Brain pericyte (primary cell): ENCODE data around the gene LMAN2.

ENCODE experiments used
- DNase-seq: peaks from one replicate; pipeline ENCODE4 v3.0.0-alpha.2; 2012; ENCODE audit warnings: low read depth, low spot score

The LMAN2 gene, protein sequence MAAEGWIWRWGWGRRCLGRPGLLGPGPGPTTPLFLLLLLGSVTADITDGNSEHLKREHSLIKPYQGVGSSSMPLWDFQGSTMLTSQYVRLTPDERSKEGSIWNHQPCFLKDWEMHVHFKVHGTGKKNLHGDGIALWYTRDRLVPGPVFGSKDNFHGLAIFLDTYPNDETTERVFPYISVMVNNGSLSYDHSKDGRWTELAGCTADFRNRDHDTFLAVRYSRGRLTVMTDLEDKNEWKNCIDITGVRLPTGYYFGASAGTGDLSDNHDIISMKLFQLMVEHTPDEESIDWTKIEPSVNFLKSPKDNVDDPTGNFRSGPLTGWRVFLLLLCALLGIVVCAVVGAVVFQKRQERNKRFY

GRCh38 chr5:177351392-177352329, at the start of gene LMAN2:
Gene LMAN2 (minus strand): TSS chr5:177351668. CDS start chr5:177351647, 21 bp downstream.
- DNase-seq, result peak; percentile 93

- DNase-seq, result no peak
These were observed 48.8 kb upstream of the LMAN2 start, which contains the start of gene PFN3 for GRCh38 chr5:177399997-177400868. Gene PFN3 (minus strand): TSS chr5:177400661. CDS start chr5:177400576, 85 bp downstream.

- no peak for DNase-seq
These were observed 46.5 kb upstream of the LMAN2 start for GRCh38 chr5:177397875-177398390.

GRCh38 chr5:177396807-177397206, 45.3 kb upstream of the LMAN2 start:
- DNase-seq, result no peak

GRCh38 chr5:177396078-177396477, 44.6 kb upstream of the LMAN2 start:
- no peak for DNase-seq

- DNase-seq, result no peak
These were observed 42.5 kb upstream of the LMAN2 start for GRCh38 chr5:177393990-177394389.

- DNase-seq, result no peak
These were observed 41.8 kb upstream of the LMAN2 start for GRCh38 chr5:177393206-177393765.

DNA sequence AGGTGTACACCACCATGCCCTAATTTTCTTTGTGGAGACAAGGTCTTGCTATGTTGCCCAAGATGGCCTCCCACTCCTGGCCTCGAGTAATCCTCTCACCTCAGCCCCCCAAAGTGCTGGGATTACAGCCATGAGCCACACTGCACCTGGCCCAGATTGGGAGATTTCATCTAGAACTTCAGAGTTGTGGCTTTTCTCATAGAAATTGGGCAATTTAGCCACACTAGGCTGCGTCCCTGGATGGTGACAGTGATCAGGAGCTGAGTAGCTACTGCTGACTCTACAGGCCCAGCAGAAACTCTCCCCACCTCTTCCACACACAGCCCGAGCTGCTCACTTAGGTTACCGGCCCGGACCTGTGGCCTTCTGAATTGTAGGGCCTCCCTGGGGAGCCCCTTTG, 41.3 kb upstream of the LMAN2 start:
- no peak for DNase-seq

GRCh38 chr5:177390363-177391300, 39.2 kb upstream of the LMAN2 start:
- DNase-seq, result no peak

DNA sequence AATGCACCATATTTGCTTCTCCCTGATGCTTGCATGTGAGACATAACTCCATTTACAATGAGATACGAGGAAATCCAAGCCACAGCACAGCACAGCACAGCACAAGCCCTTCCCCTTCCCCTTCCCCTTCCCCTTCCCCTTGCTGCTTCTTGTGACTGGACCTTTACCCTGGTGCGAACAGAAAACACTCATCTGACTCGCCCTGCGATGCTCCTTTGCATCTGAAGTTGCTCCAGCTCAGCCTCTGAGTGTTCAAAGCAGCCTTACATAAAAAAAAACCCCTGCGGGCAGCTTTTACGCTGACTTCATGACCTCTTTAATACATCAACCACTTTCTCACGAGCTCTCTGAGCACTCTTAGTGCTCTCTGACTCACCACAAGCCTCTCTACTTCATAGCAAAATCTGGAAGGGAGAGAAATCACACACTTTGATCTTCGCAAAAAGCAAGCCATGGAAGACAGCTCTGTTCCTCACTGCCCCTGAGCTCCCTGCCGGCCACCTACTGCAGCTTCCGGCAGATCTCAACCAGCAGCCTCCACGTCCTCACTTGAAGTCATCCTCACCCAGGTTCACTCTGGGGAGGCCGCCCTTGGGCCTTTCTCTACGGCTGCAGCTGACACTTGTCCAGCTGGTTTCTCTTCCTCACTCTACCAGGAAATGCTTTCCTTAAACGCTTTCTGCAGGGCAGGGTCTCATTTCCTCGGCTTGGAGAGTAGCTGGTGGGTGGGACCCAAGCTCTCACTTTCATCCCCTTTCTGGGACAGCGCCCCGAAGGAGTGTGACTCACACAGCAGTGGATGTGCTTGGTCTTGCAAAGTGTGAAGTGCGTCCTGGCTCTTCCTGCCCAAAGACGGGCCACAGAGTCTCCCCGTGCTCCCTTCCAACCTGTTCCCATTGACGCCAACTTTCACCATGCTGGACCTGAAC, 38.0 kb upstream of the LMAN2 start:
- no peak for DNase-seq

GRCh38 chr5:177388521-177389052, 37.1 kb upstream of the LMAN2 start:
- no peak for DNase-seq

DNA sequence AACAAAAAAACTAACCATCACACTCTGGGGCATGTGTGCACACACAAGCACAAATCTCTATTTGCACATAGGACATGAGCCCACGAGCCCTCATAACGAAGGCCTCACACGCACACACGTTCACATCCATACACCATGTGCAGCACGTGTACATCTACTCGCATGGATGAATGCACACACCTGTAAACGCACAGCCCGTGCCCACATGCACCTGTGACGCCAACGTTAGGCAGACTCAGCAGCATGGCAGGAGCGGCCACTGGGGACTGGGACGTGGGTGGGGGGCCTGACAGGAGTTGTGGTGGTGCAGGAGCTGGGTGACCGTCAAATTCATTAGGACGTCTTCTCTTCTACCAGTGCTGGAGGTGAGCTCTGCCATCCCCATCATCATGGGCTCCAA, 35.9 kb upstream of the LMAN2 start:
- DNase-seq, result no peak

GRCh38 chr5:177386542-177386941, 35.1 kb upstream of the LMAN2 start:
- no peak for DNase-seq

DNA sequence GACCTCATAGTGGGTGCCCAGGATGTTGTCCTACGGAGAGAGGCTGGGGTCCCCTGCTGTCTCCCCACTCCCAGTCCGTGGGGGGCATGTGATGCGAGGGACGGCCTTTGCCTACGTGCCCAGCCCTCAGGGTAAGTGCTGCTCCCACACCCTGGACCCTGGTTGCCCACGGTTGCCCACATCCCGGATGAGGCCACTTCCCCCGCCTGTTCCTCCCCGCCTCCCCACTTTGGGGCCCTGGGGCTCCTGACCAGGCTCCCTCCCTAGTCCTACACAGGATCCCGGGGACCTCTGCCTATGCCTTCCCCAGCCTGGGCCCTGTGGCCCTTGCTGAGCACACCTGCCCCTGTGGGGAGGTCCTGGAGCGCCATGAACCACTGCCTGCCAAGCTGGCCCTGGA, 34.3 kb upstream of the LMAN2 start:
- no peak for DNase-seq

GRCh38 chr5:177384134-177384533, 32.7 kb upstream of the LMAN2 start, which contains the start of gene SLC34A1:
Gene SLC34A1 (plus strand): TSS chr5:177384434. CDS start chr5:177385742, 1,308 bp downstream.
- no peak for DNase-seq

GRCh38 chr5:177383181-177383580, 31.7 kb upstream of the LMAN2 start:
- DNase-seq, result no peak

DNA sequence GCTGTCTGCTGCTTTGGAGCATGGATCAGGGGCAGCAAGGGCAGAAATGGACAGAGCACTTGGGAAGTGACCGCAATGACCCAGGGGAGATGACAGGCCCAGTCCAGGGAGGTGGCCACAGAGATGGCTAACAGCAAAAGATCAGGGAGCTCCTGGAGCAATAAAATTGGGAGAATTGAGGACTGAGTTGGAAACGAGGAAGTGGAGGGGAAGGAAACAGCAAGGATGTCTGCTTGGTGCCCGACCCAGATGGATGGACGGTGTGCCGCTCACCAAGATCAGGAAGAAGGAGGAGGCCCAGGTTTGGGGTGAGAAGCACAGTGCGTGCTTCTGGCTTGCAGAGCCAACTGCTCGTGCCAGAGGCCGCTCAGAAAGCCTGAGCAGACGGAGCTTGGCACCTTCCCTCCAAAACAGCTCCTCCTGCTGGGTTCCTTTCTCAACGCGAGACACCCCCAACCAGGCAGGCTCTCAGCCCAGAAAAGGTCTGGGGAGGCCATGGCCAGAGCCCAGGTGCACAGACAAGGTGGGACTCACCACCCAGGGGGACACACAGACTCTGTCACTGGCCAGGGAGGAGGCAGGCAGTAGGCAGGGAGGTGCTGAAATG, 31.1 kb upstream of the LMAN2 start:
- DNase-seq, result no peak

DNA sequence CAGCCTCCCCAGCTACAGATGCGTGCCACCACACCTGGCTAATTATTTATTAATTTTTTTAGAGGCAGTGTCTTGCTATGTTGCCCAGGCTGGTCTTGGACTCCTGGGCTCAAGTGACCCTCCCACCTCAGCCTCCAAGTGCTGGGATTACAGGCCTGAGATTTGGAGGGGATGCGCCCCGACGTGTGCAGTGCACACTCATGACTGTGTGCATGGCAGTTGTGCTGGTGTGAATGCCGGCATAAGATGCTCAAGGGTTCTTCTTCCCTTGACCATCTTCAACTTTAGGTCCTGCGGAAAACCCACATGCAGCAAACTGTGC, 29.3 kb upstream of the LMAN2 start:
- DNase-seq, result no peak
